ENCODE measurements around the gene CRBN. TPM values are rescaled to one million over a fixed set of nuclear protein-coding genes. Genes with fewer than 3 reads are reported as not detected.

The CRBN gene
- 37.5 TPM for polyA plus RNA-seq (ENCODE audit: insufficient read length)

- peak; percentile 56 for DNase-seq (ENCODE audit: low read depth)
Measured at GRCh38 chr3:3179407-3180094, at the start of gene CRBN. TSS of gene CRBN (minus strand) at chr3:3179691. CDS start at chr3:3179687, 4 bp downstream.

DNA sequence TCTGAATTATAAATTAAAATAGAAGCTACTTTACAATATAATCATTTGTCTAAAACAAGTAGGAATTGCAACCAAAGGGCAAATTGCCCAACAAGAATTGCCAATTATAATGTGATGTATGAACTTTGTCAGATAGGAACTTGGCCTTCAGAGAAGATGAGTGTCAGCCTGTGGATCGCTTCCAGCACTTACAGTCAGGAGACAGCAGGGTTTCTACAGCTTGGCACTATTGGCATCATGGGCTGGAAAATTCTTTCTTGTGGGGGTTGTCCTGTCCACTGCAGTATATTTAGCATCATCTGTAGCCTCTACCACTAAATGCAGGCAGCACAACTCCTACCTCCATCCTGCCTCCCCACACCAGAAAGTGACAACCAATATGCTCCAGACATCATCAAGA is 48.1 kb upstream of the CRBN start:
- DNase-seq (ENCODE audit: low read depth) = no peak

DNA sequence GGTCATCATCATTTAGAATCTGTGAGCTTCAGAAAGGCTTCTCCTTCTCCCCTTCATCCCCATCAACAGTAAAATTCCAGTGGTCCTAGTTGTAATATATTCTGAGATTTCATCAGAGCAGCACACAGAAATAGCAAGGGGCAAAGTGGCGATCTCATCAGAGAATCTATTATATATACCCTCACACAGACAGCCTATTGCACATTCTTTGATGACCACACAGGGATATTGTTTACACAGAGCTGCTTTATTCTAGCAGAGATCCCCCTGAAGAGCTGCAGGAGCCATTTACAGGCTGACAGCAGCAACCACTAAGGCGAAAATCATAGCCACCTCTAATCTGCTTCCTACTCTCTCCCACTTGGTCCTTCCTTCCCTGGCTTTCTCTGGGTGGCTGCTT is 42.0 kb upstream of the CRBN start:
- no peak for DNase-seq (ENCODE audit: low read depth)

GRCh38 chr3:3216401-3216800 is 36.9 kb upstream of the CRBN start:
- no peak for DNase-seq (ENCODE audit: low read depth)

DNA sequence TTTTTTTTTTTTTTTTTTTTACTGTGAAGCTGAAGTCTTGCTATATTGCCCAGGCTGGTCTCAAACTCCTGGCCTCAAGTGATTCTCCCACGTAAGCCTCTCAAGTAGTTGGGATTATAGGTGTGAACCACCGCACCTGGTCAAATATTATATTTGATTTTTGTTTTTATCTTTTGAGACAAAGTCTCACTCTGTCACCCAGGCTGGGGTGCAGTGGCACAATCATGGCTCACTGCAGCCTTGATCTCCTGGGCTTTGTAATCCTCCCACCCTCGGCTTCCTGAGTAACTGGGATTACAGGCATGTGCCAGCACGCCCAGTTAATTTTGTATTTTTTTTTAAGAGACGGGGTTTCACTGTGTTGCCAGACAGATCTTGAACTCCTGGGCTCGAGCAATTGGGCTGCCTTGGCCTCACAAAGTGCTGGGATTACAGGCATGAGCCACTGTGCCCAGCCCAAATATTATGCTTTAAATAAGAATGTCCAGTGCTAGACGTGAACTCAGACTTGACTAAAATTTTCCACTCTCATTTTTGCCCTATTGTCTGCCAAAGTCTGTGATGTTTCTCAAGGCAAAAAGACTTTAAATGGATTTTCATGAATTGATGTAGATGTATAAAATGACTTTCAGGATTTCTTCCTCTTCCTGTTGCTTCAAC is 33.4 kb upstream of the CRBN start:
- DNase-seq (ENCODE audit: low read depth) = no peak

- no peak for DNase-seq (ENCODE audit: low read depth)
Measured at GRCh38 chr3:3209714-3210113, 30.2 kb upstream of the CRBN start.

DNA sequence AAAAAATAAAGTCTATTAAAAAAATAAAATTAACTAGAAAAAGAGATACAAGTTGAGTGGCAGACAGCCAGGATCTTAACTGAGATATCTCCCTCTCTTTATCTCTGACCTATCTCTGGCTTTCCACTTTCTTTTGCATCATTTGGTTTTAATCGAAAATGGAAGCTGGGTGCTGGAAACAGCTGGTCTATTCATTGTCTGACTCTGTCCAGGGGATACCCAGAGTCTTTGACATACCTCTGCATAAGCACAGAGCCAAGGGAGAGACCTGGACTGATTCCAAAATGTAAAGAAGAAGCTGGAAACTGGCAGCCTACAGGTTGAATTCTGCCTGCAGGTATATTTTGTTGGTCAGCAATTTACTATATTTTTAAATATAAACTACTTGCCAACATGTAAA is 29.6 kb upstream of the CRBN start:
- DNase-seq (ENCODE audit: low read depth) = no peak

DNA sequence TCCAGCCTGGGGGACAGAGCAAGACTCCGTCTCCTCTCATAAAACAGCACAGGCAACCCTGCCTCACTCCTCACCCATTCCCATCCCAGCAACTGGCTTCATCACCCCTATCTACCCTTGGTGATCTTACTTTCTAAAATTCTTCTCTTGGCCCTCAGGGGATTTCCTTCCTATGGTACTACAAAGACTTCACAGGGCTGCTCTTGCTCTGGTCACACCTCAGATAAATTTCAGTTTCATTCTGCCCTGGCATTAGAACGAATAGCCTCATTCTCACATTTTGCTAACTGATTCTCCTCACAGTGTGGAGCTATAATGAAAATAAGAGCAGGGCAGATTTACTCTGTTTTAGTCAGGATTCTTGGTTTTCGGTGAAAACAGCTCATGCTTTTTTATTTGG is 22.1 kb upstream of the CRBN start:
- DNase-seq (ENCODE audit: low read depth) = no peak

GRCh38 chr3:3200632-3201212 is 21.2 kb upstream of the CRBN start:
- peak; percentile 56 for DNase-seq (ENCODE audit: low read depth)

DNA sequence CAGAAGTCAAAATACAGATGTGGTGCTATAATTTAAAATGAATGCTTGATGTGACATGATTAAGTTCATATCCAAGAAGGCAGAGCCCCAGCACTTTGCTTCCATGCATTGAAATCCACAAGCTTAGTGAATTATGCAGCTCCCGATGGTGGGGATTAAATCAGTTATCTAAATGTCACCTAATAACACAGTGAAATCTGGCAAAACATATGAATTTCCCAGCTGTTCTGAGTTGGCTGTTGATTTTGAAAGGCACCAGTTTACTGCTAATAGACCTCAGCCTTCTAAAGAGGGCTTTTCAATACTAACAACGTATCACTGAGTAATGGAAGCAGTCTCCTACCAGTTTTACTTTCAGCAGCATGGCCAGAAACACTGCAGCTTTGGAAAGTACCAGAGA is 19.8 kb upstream of the CRBN start:
- no peak for DNase-seq (ENCODE audit: low read depth)

DNA sequence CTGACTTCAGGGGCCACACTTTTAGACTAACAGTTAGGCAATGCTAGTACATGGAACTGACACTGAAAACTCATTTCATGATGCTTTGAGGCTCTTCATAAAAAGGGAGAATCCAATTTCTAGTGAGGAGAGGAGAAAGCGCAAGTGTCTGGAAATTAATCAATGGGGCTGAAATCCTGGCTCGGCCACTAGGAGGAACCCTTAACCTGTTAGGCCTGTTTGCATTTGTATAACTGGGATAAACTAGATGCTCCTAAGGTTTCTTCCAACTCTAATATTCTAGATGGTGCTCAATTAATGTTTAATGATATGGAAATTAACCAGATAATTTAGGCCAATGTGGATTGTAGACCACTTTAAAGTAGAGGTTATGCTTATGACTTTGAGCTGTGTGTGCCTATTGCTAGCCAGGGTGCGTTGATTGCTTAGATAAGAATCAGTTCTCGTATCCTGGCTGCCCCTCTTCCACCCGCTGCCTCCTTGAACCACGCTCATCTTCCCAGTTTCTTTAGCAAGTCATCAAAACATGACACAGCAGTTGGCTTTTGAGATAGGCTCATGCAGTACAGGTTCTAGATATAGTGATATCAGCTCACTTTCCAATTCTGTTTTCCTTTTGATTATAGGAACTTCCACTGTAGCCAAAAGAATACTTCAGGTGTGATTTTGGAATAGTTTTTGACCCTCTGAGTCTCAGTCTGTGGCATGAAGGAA is 16.8 kb upstream of the CRBN start:
- no peak for DNase-seq (ENCODE audit: low read depth)

DNA sequence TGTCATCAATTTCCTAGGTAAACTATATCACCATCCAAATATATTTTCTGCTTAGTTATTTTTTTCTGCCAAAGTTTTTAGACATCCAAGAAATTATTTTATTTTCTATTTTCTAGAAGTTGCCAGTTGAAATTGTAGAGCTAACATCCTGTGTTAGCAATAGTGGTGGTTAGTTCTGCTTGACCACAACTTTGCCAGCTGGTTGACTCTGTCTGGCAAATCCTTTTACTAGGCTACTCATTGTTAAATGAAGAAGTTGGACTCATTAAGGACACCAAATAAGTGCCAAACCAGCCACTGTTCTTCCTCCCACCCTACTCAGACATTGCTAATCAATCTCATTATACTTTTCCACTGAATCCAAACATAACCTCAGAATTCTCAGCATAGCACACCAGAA is 15.4 kb upstream of the CRBN start:
- no peak for DNase-seq (ENCODE audit: low read depth)

GRCh38 chr3:3192286-3192675 is 12.8 kb upstream of the CRBN start:
- DNase-seq (ENCODE audit: low read depth) = no peak

- no peak for DNase-seq (ENCODE audit: low read depth)
Measured at GRCh38 chr3:3191675-3192285, 12.3 kb upstream of the CRBN start.

- no peak for DNase-seq (ENCODE audit: low read depth)
Measured at GRCh38 chr3:3189961-3190360, 10.5 kb upstream of the CRBN start.

DNA sequence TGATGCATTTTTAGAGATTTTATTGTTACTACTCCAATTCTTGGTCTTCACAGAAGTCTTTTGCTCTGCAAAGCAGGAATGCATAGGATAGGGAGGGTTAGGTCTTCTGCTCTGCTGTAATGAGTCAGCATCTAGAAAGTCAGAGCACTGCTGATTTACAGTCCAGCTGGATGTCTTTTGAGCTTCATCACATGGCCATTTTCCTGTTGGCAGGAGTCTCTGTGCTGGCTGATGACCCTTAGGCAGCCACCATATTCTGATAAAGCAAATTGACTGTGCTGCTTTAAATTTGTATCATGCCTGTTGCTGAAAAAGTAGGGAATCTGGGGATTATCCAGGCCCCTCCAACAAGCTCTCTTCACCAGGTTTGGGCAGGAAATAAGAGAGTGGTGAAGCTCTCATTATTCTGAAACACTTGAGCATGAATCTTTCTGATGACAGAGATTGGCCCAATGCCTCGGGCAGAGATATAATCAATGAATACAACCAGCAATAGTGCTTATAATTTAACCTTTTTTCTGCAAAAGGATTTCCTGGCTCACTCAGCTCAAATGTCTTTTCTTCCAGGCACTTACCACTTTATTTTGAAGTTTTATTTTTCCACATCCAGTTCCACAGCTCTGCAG is 9.7 kb upstream of the CRBN start:
- DNase-seq (ENCODE audit: low read depth) = no peak

DNA sequence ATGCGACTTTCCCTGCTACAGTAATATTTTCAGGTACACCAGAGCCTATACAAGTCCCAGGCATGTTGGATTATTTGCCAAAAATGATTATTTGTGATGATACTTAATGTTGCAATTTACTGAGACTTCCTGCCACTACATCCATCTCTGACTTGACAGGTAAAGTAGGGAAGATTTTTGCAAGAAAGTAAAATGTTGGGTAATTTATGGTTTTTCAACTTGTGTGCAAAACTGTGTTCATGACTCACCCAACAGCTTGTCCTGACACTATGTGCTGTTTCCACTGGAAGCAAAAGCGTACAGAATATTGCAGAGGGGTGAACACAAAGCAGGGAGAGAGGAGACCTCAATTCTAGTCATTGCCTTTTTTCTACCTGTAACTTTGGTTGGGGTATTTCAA is 5.4 kb upstream of the CRBN start:
- no peak for DNase-seq (ENCODE audit: low read depth)

DNA sequence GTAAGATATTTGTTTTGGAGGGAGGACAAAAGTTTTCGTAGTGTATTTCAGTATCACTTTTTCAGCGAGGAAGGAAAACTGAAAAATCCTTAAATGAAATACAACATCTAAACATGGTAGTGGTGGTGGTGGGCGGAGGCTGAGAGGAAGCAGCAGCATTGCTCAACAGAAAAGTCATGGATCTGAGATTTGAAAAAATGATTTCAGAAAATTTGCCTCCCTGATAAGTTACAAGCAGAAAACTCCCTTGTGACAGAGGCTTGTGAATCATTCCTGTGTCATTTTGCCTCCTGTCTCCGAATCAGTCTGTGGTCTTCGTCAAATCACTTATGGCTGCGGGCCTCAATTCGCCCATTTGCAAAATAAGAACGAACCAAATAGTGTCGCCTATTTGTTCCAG is 965 bp upstream of the CRBN start:
- no peak for DNase-seq (ENCODE audit: low read depth)

DNA sequence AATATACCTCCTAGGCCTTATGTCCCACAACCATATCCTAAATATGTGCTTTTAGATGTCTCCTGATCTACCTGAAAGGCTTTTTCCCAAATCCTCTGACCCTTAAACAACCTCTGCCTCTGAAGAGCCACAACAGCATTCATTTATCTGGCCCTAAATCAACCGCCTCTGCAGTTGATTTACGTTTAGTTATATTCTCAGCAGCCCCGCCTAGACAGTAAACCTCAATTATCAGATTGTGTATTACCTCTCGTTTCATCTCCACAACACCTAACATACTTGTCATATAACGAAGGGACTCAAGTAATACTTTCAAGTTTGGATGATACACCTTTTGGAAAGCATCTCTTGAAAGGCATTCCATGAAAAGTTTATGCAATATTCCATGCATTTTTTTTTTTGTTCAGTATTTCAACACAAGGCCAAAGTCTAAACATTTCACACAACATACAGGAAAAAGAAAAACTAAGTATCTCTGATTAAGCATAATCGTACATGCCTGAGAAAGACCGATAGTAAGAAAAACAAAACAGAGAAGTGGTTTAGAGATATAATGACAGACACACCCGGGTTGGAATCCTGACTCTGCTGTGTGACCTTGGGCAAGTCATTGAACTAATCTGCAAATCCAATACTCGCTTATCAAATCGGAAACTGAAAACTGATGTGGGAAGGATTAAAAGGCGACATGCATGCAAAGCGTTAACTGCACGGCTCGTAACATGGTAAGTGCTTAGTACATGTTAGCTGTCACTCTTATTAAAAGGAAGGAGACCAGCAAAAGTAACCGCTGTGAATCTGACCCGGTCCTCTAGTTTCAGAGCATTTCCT is 778 bp downstream of the CRBN start:
- no peak for DNase-seq (ENCODE audit: low read depth)

- no peak for DNase-seq (ENCODE audit: low read depth)
Measured at GRCh38 chr3:3177861-3178497, 1.5 kb downstream of the CRBN start.

Measured in forelimb muscle (tissue), 1 donor.